HCT116 (cell line): Measurements from ENCODE around the gene FIBP. TPM values are rescaled to one million over a fixed set of nuclear protein-coding genes. Genes with fewer than 3 reads are reported as not detected.

Experiments used
- ATAC-seq: fragments of 200-7000 bp; cut with Tn5 transposase; 2 replicates; pipeline ENCODE4 v1.9.1; 2020; ENCODE audit warnings: mild to moderate bottlenecking, moderate library complexity
- BruUV-seq: library from RNA; stranded (reverse); fragments of 400-500 nt; replicated peaks from 2 replicates; lab custom pipeline; 2021; lab: Mats Ljungman, UMichigan
- CTCF ChIA-PET: fragments of 300-600 bp; sonication (Branson Sonifier 250); formaldehyde crosslinking; loops from one replicate; lab custom pipeline; 2021; ENCODE audit warnings: antibody characterized with exemption; lab: Charles Lee
- POLR2A ChIA-PET: fragments of 300-600, 350-600 bp; sonication (Branson Sonifier 250); formaldehyde crosslinking; loops from one replicate; lab custom pipeline; 2021; ENCODE audit warnings: antibody characterized with exemption; lab: Charles Lee
- RAD21 ChIA-PET, 2 experiments: fragments of 300-600 bp; sonication (Branson Sonifier 250); formaldehyde crosslinking; loops; one replicate each; lab custom pipeline; 2023; ENCODE audit warnings: low total read pairs in 2 of 2; ENCODE audit not compliant: uncharacterized antibody in 2 of 2, unreplicated experiment in 2 of 2, low non-redundant PET in 1 of 2; lab: Charles Lee
- DNase-seq: peaks from one replicate; pipeline ENCODE4 v3.0.0-alpha.2; 2010; ENCODE audit warnings: low read depth, low spot score
- H2AFZ ChIP-seq: fragments of 200-600 bp; shearing (Covaris generic), sonication (generic); 2 replicates; pipeline ENCODE4 v1.6.1; 2017; ENCODE audit warnings: low read depth, mixed run types, mixed read lengths, antibody characterized with exemption, low read length; ENCODE audit not compliant: poor library complexity, severe bottlenecking
- H3K27ac ChIP-seq: 2 replicates; pipeline ENCODE4 v1.5.1; 2012; ENCODE audit warnings: low read depth, low read length
- H3K27me3 ChIP-seq: fragments of 200-600 bp; sonication (generic); 2 replicates; pipeline ENCODE4 v1.6.1; 2016; ENCODE audit warnings: mixed run types, low read length, mixed read lengths; ENCODE audit not compliant: insufficient read depth
- H3K36me3 ChIP-seq, 2 experiments: fragments of 200-500 bp in 1 of 2; fragments of 200-600 bp in 1 of 2; sonication (Bioruptor generic) in 1 of 2; sonication (generic) in 1 of 2; 2 replicates each; pipeline versions ENCODE4 v1.5.1 to v1.6.1; 2014 to 2016; ENCODE audit warnings: low read length in 2 of 2, inconsistent platforms in 1 of 2, mixed read lengths in 1 of 2, mixed run types in 1 of 2; ENCODE audit not compliant: insufficient read depth in 2 of 2, control insufficient read depth in 1 of 2
- H3K4me1 ChIP-seq, 2 experiments: fragments of 200-600 bp in 1 of 2; sonication (generic) in 1 of 2; 2 replicates each; pipeline versions ENCODE4 v1.5.1 to v1.6.1; 2012 to 2017; ENCODE audit warnings: low read length in 2 of 2, inconsistent platforms in 1 of 2, mild to moderate bottlenecking in 1 of 2, mixed read lengths in 1 of 2, mixed run types in 1 of 2, moderate library complexity in 1 of 2; ENCODE audit not compliant: insufficient read depth in 2 of 2, control insufficient read depth in 1 of 2
- H3K4me2 ChIP-seq: fragments of 200-600 bp; sonication (generic); 2 replicates; pipeline ENCODE4 v1.6.1; 2017; ENCODE audit warnings: mixed run types, low read length, mixed read lengths
- H3K4me3 ChIP-seq, 2 experiments: fragments of 200-600 bp in 1 of 2; sonication (generic) in 1 of 2; replicated peaks in 1 of 2; 2 replicates each; pipeline ENCODE4 v1.5.1; 2011 to 2016; ENCODE audit warnings: low read length in 2 of 2, control low read depth in 1 of 2, low read depth in 1 of 2, mild to moderate bottlenecking in 1 of 2, mixed read lengths in 1 of 2, mixed run types in 1 of 2
- H3K79me2 ChIP-seq: fragments of 200-600 bp; sonication (generic); 2 replicates; pipeline ENCODE4 v1.6.1; 2017; ENCODE audit warnings: mild to moderate bottlenecking, mixed run types, low read length, moderate library complexity, mixed read lengths; ENCODE audit not compliant: insufficient read depth
- H3K9ac ChIP-seq: fragments of 200-600 bp; sonication (generic); 2 replicates; pipeline ENCODE4 v1.6.1; 2016; ENCODE audit warnings: low read length, mixed read lengths
- H3K9me2 ChIP-seq: fragments of 200-600 bp; sonication (generic), shearing (Covaris generic); 2 replicates; pipeline ENCODE4 v1.6.1; 2017; ENCODE audit warnings: mixed run types, mild to moderate bottlenecking, moderate library complexity; ENCODE audit not compliant: insufficient read depth
- H3K9me3 ChIP-seq, 2 experiments: fragments of 200-500 bp in 1 of 2; fragments of 200-600 bp in 1 of 2; sonication (Bioruptor generic) in 1 of 2; sonication (generic) in 1 of 2; 2 replicates each; pipeline ENCODE4 v1.6.1; 2014 to 2017; ENCODE audit warnings: low read length in 2 of 2, mixed read lengths in 2 of 2, inconsistent platforms in 1 of 2, low read depth in 1 of 2, mild to moderate bottlenecking in 1 of 2, mixed run types in 1 of 2, moderate library complexity in 1 of 2; ENCODE audit not compliant: control insufficient read depth in 1 of 2, insufficient read depth in 1 of 2
- H4K20me1 ChIP-seq: fragments of 200-600 bp; sonication (generic), shearing (Covaris generic); 2 replicates; pipeline ENCODE4 v1.6.1; 2017; ENCODE audit warnings: mixed run types, mild to moderate bottlenecking, moderate library complexity; ENCODE audit not compliant: insufficient read depth
- ATF3 ChIP-seq: IDR thresholded peaks from 2 replicates; pipeline ENCODE4 v1.6.1; 2012
- CBX3 ChIP-seq: IDR thresholded peaks from 2 replicates; pipeline ENCODE4 v1.6.1; 2012; ENCODE audit warnings: low read depth
- CEBPB ChIP-seq: IDR thresholded peaks from 2 replicates; pipeline ENCODE4 v1.6.1; 2012; ENCODE audit warnings: low read depth
- CTCF ChIP-seq, 3 experiments: fragments of 200-600 bp in 1 of 3; sonication (generic) in 1 of 3; IDR thresholded peaks in 2 of 3; conservative IDR thresholded peaks in 1 of 3; 2 replicates each; pipeline ENCODE4 v1.5.1; 2012 to 2017; ENCODE audit warnings: low read depth in 2 of 3, low read length in 2 of 3, antibody characterized with exemption in 1 of 3, borderline replicate concordance in 1 of 3, control low read depth in 1 of 3, mild to moderate bottlenecking in 1 of 3, mixed read lengths in 1 of 3, mixed run types in 1 of 3, moderate library complexity in 1 of 3; ENCODE audit not compliant: insufficient read depth in 1 of 3
- EGR1 ChIP-seq: IDR thresholded peaks from 2 replicates; pipeline ENCODE4 v1.6.1; 2012; ENCODE audit warnings: low read depth
- ELF1 ChIP-seq: IDR thresholded peaks from 2 replicates; pipeline ENCODE4 v1.6.1; 2012; ENCODE audit warnings: low read depth, borderline replicate concordance
- EZH2 ChIP-seq: fragments of 200-600 bp; sonication (generic); IDR thresholded peaks from 2 replicates; pipeline ENCODE4 v1.6.1; 2017; ENCODE audit warnings: antibody characterized with exemption, mixed run types
- EZH2phosphoT487 ChIP-seq: fragments of 200-600 bp; IDR thresholded peaks from 2 replicates; pipeline ENCODE4 v1.6.1; 2018; ENCODE audit warnings: antibody characterized with exemption, borderline replicate concordance
- FOSL1 ChIP-seq: IDR thresholded peaks from 2 replicates; pipeline ENCODE4 v1.6.1; 2012; ENCODE audit warnings: low read depth
- JUND ChIP-seq: IDR thresholded peaks from 2 replicates; pipeline ENCODE4 v1.6.1; 2012
- MAX ChIP-seq: IDR thresholded peaks from 2 replicates; pipeline ENCODE4 v1.6.1; 2012
- POLR2A ChIP-seq: IDR thresholded peaks from 2 replicates; pipeline ENCODE4 v1.7.0; 2011; ENCODE audit warnings: borderline replicate concordance; ENCODE audit not compliant: insufficient read depth, insufficient read length; ENCODE audit errors: extremely low read depth
- POLR2AphosphoS5 ChIP-seq: IDR thresholded peaks from 2 replicates; pipeline ENCODE4 v1.6.1; 2011; ENCODE audit warnings: mild to moderate bottlenecking, low read depth, low read length, moderate library complexity
- RAD21 ChIP-seq: IDR thresholded peaks from 2 replicates; pipeline ENCODE4 v1.6.1; 2012; ENCODE audit warnings: low read depth, mild to moderate bottlenecking
- REST ChIP-seq: IDR thresholded peaks from 2 replicates; pipeline ENCODE4 v1.6.1; 2012; ENCODE audit warnings: low read depth
- SIN3A ChIP-seq: IDR thresholded peaks from 2 replicates; pipeline ENCODE4 v1.6.1; 2012; ENCODE audit warnings: low read depth
- SRF ChIP-seq: IDR thresholded peaks from 2 replicates; pipeline ENCODE4 v1.6.1; 2012; ENCODE audit warnings: low read depth
- TCF7L2 ChIP-seq: IDR thresholded peaks from 2 replicates; pipeline ENCODE4 v1.7.0; 2011; ENCODE audit warnings: borderline replicate concordance, inconsistent platforms; ENCODE audit not compliant: insufficient read depth, insufficient read length; ENCODE audit errors: extremely low read depth
- YY1 ChIP-seq: IDR thresholded peaks from 2 replicates; pipeline ENCODE4 v1.6.1; 2011; ENCODE audit warnings: low read length, low read depth, moderate library complexity, mild to moderate bottlenecking; ENCODE audit not compliant: insufficient replicate concordance; ENCODE audit errors: extremely low read depth
- ZFX ChIP-seq: fragments of 450-650 bp; IDR thresholded peaks from 2 replicates; pipeline ENCODE4 v1.6.1; 2017
- ZNF274 ChIP-seq: fragments of 200-500 bp; sonication (Bioruptor generic); IDR thresholded peaks from 2 replicates; pipeline ENCODE4 v1.6.1; 2014; ENCODE audit warnings: mild to moderate bottlenecking, low read depth, low read length, inconsistent platforms
- intact Hi-C: fragments of 100-400 bp; cut with micrococcal nuclease; formaldehyde crosslinking; loops from 2 replicates; pipeline ENCODE4 v1.10.0; 2022
- total RNA-seq: library from RNA; stranded (reverse); gene quantifications from one replicate; pipeline ENCODE4 v1.2.1, GENCODE V29; 2021; ENCODE audit not compliant: unreplicated experiment

The FIBP gene
- total RNA-seq, 1 experiment from 2014 or later = 96.0 TPM

- H3K27me3 ChIP-seq = no peaks in the 10 kb centered on the region
- H3K79me2 ChIP-seq = peaks cover 46% of the 10 kb centered on the region
- H3K4me3 ChIP-seq = peak within 1 kb of the TSS; percentile 85 to 100
- H3K27ac ChIP-seq = peak within 1 kb of the TSS; percentile 97
- ChIA-PET POLR2A (interaction anchor here (0.9 to 5.3 kb wide), 17 partner anchors 9 to 438 kb away, joined by 3 to 84 read pairs (median 6); partner anchors contain the start of genes BANF1, CCDC85B, FIBP and FOSL1), CTCF (interaction anchor here (0.6 to 4.3 kb wide), 33 partner anchors 9 to 301 kb away, joined by 3 to 82 read pairs (median 5); partner anchors contain the start of genes AP5B1, CCDC85B, FIBP and KAT5), RAD21 (interaction anchor here in 1 of 2 experiments (1.2 kb wide), 1 partner anchor 148 kb away, joined by 4 read pairs; the partner anchor contains the start of gene KAT5)
- H3K9me2 ChIP-seq = no peaks in the 10 kb centered on the region
- H4K20me1 ChIP-seq = peaks cover 12% of the 10 kb centered on the region; the same call in 1 of the 2 replicates
- intact Hi-C loops = loop anchor here (1.0 kb wide), 1 partner anchor 142 kb away; the partner anchor contains the start of genes BANF1 and EIF1AD
- peak; percentile 99 for DNase-seq
- H3K4me2 ChIP-seq = peak within 1 kb of the TSS; percentile 77
- no peaks in the 10 kb centered on the region for H3K9me3 ChIP-seq
- BruUV-seq = no TSS peak
- peak within 1 kb of the TSS; percentile 50 for H2AFZ ChIP-seq
- H3K4me1 ChIP-seq = peaks cover 23 to 42% of the 10 kb centered on the region in 2 experiments
- H3K36me3 ChIP-seq = peaks cover 17 to 30% of the 10 kb centered on the region in 2 experiments
- H3K9ac ChIP-seq = peak within 1 kb of the TSS; percentile 99
- peak; percentile 59 for ATAC-seq
- TF ChIP-seq MAX = no peak
- TF ChIP-seq TCF7L2 = peak; percentile 43
- peak; percentile 74; the same call in 1 of the 2 replicates for TF ChIP-seq ZFX
- TF ChIP-seq FOSL1 = no peak
- TF ChIP-seq CBX3 = no peak
- no peak for TF ChIP-seq SRF
- TF ChIP-seq EZH2phosphoT487 = no peak
- no peak for TF ChIP-seq EGR1
- peak; percentile 69 for TF ChIP-seq POLR2AphosphoS5
- no peak for TF ChIP-seq ATF3
- no peak for TF ChIP-seq ZNF274
- TF ChIP-seq CTCF (IDR thresholded peaks at IDR 0.05 in 2 of 3, conservative IDR thresholded peaks at IDR 0.05 in 1 of 3; ENCODE audit: borderline replicate concordance in 1 of 3, insufficient read depth in 1 of 3, low read depth in 2 of 3, low read length in 2 of 3) = peak in 2 of 3 experiments; percentile 83 to 93; a peak in 4 of 6 replicates
- TF ChIP-seq CEBPB = no peak
- peak; percentile 86 for TF ChIP-seq YY1
- no peak for TF ChIP-seq ELF1
- no peak for TF ChIP-seq REST
- TF ChIP-seq JUND = no peak
- no peak for TF ChIP-seq POLR2A
- TF ChIP-seq RAD21 = no peak
- TF ChIP-seq EZH2 = no peak
- no peak for TF ChIP-seq SIN3A
Observed at GRCh38 chr11:65860278-65861164, 27.8 kb downstream of the FIBP start, which contains the start of gene MUS81. TSS of gene MUS81 (plus strand) at chr11:65860433. CDS start at chr11:65860754, 321 bp downstream.
